Gastroesophageal sphincter (tissue), 4 donors: ENCODE data around the gene EGFR. TPM values are rescaled to one million over a fixed set of nuclear protein-coding genes. Genes with fewer than 3 reads are reported as not detected.

Source experiments
- ATAC-seq: fragments of 150-250 bp; one replicate; pipeline ENCODE4 v1.9.1; 2016; ENCODE audit warnings: mild to moderate bottlenecking, moderate library complexity
- H3K27ac ChIP-seq, 4 donors: fragments of 200-600 bp; sonication (generic) in 3 of 4; 1 replicate in 3 of 4; 2 replicates in 1 of 4; pipeline ENCODE4 v1.5.1; 2016 to 2019
- H3K27me3 ChIP-seq: fragments of 200-600 bp; sonication (generic); one replicate; pipeline ENCODE4 v1.5.1; 2019
- H3K36me3 ChIP-seq, 2 donors: fragments of 200-600 bp; sonication (generic); one replicate each; pipeline ENCODE4 v1.5.1; 2019; ENCODE audit warnings: control low read depth in 1 of 2
- H3K4me1 ChIP-seq, 3 donors: fragments of 200-600 bp; sonication (generic); 1 replicate in 2 of 3; 2 replicates in 1 of 3; pipeline ENCODE4 v1.5.1; 2016 to 2019; ENCODE audit warnings: control low read depth in 2 of 3
- H3K4me3 ChIP-seq, 2 donors: fragments of 200-600 bp; sonication (generic); one replicate each; pipeline ENCODE4 v1.5.1; 2019; ENCODE audit warnings: mild to moderate bottlenecking in 1 of 2, moderate library complexity in 1 of 2
- H3K9me3 ChIP-seq, 3 donors: fragments of 200-600 bp; sonication (generic); one replicate each; pipeline ENCODE4 v1.5.1; 2017 to 2019; ENCODE audit warnings: control low read depth in 2 of 3
- CTCF ChIP-seq, 4 experiments: fragments of 200-600 bp in 2 of 4; fragments of 450-650 bp in 2 of 4; sonication (generic) in 1 of 4; IDR thresholded peaks; one replicate each; pipeline ENCODE4 v1.5.1; 2017 to 2019; ENCODE audit warnings: antibody characterized with exemption in 4 of 4, mild to moderate bottlenecking in 2 of 4, moderate library complexity in 2 of 4
- EP300 ChIP-seq: sonication (generic); formaldehyde crosslinking; IDR thresholded peaks from one replicate; pipeline ENCODE4 v1.6.1; 2017; ENCODE audit warnings: antibody characterized with exemption, mild to moderate bottlenecking
- POLR2A ChIP-seq, 2 donors: fragments of 450-650 bp; IDR thresholded peaks; one replicate each; pipeline ENCODE4 v1.6.1; 2017; ENCODE audit warnings: antibody characterized with exemption in 2 of 2, mild to moderate bottlenecking in 2 of 2, moderate library complexity in 1 of 2
- POLR2AphosphoS5 ChIP-seq: sonication (generic); formaldehyde crosslinking; IDR thresholded peaks from one replicate; pipeline ENCODE4 v1.6.1; 2017; ENCODE audit warnings: antibody characterized with exemption
- WGBS, 2 donors: methylation state at CpG; one replicate each; pipeline ENCODE4 v1.1.5; 2018; ENCODE audit warnings: low coverage in 1 of 2; 5-methylcytosine and 5-hydroxymethylcytosine counted together
- total RNA-seq, 4 donors: library from RNA; depleted of rRNA; stranded (reverse); fragments of >200 nt; gene quantifications; one replicate each; pipeline ENCODE4 v1.1.0, GENCODE V29; 2016

Gene EGFR
- total RNA-seq, 4 donors from 2014 or later: 85.7 to 126 (median 111) TPM

- peaks cover 5 to 91% (median 27%) of the 10 kb centered on the region in 3 donors for H3K4me1 ChIP-seq
- no peaks in the 10 kb centered on the region for H3K27me3 ChIP-seq
- peak; percentile 39 for ATAC-seq
- H3K9me3 ChIP-seq: no peaks in the 10 kb centered on the region
- H3K27ac ChIP-seq: peak overlapping the region; percentile 60 to 88 (median 85)
- H3K4me3 ChIP-seq: no peak overlapping the region
- TF ChIP-seq EP300 (no peak), POLR2AphosphoS5 (peak; percentile 24), CTCF (IDR thresholded peaks at IDR 0.05) (peak in 3 of 4 experiments; percentile 31 to 50 (median 46)), POLR2A (IDR thresholded peaks at IDR 0.05) (no peak)
- WGBS, 2 donors: 51 to 57% methylated on average over 3 to 19 of the region's 26 CpGs
- no peaks in the 10 kb centered on the region for H3K36me3 ChIP-seq
These were observed 35.1 kb downstream of the EGFR start for GRCh38 chr7:55053651-55054571.

GRCh38 chr7:55054758-55055157, 35.9 kb downstream of the EGFR start:
- 61 to 82% methylated on average over 6 to 8 of the region's 9 CpGs for WGBS, 2 donors
- peaks cover 4 to 91% (median 20%) of the 10 kb centered on the region in 3 donors for H3K4me1 ChIP-seq
- TF ChIP-seq EP300: no peak
- TF ChIP-seq POLR2AphosphoS5: no peak
- TF ChIP-seq POLR2A (IDR thresholded peaks at IDR 0.05): no peak
- no peak for TF ChIP-seq CTCF (IDR thresholded peaks at IDR 0.05)

GRCh38 chr7:55055479-55055878, 36.7 kb downstream of the EGFR start:
- Histone ChIP-seq H3K4me1 (peaks cover 4 to 91% (median 23%) of the 10 kb centered on the region in 3 donors), H3K27me3 (no peaks in the 10 kb centered on the region), H3K27ac (peak overlapping the region in 3 of 4 donors; percentile 83 to 88 (median 87)), H3K36me3 (no peaks in the 10 kb centered on the region), H3K9me3 (no peaks in the 10 kb centered on the region), H3K4me3 (no peak overlapping the region)
- ATAC-seq: no peak
- TF ChIP-seq CTCF (IDR thresholded peaks at IDR 0.05) (no peak), POLR2A (IDR thresholded peaks at IDR 0.05) (no peak), POLR2AphosphoS5 (no peak), EP300 (no peak)
- 80 to 85% methylated on average over 5 to 6 of the region's 7 CpGs for WGBS, 2 donors

More at GRCh38 chr7:55054758-55055157, 35.9 kb downstream of the EGFR start:
- ATAC-seq: no peak
- H3K27me3 ChIP-seq: no peaks in the 10 kb centered on the region
- H3K4me3 ChIP-seq: no peak overlapping the region
- H3K36me3 ChIP-seq: no peaks in the 10 kb centered on the region
- no peaks in the 10 kb centered on the region for H3K9me3 ChIP-seq
- H3K27ac ChIP-seq: peak overlapping the region; percentile 60 to 88 (median 85)

- TF ChIP-seq EP300 (no peak), POLR2AphosphoS5 (no peak), POLR2A (IDR thresholded peaks at IDR 0.05) (no peak), CTCF (IDR thresholded peaks at IDR 0.05) (no peak)
- Histone ChIP-seq H3K4me1 (peaks cover 4 to 91% (median 28%) of the 10 kb centered on the region in 3 donors), H3K27me3 (no peaks in the 10 kb centered on the region), H3K36me3 (no peaks in the 10 kb centered on the region), H3K4me3 (no peak overlapping the region), H3K9me3 (no peaks in the 10 kb centered on the region), H3K27ac (peak overlapping the region; percentile 69 to 88 (median 85))
- no peak for ATAC-seq
- WGBS, 2 donors: 80% methylated on average over 1 of the region's 1 CpG; no CpG with 5 or more reads in 1 of the 2 donors
These were observed 37.3 kb downstream of the EGFR start for GRCh38 chr7:55056068-55056467.
